GM19372 (cell line): Measurements from ENCODE around the gene N4BP2L2.

Experiments
- ATAC-seq: cut with Tn5 transposase; IDR thresholded peaks from one replicate; pipeline ENCODE4 v1.9.1; 2021; ENCODE audit warnings: mild to moderate bottlenecking, low read depth, moderate library complexity; ENCODE audit not compliant: unreplicated experiment

The N4BP2L2 gene

DNA sequence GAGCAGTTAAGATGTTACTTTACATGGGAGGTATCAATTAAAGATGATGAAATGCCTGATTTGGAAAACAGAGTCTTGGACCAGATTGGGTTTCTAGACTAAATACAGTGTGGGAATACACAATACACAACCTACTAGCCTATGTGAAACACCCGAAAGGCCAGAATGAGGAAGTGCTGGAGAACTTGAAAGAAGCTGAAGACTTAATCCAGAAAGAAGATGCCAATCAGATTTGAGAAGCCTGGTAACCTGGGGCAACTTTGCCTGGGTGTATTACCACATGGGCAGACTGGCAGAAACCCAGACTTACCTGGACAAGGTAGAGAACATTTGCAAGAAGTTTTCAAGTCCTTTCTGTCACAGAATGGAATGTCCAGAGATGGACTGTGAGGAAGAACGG lies 153.9 kb downstream of the N4BP2L2 start:
- ATAC-seq, result no peak

GRCh38 chr13:32383836-32384618 lies 154.6 kb downstream of the N4BP2L2 start:
- ATAC-seq, result no peak
